GM12878 (cell line): Measurements from ENCODE around the gene AFTPH. TPM values are rescaled to one million over a fixed set of nuclear protein-coding genes. Genes with fewer than 3 reads are reported as not detected.

Experiments
- CEBPB ChIP-seq, 2 experiments: fragments of 150-350 bp in 1 of 2; IDR thresholded peaks; 2 replicates each; pipeline ENCODE4 v1.6.1; 2012 to 2014; ENCODE audit warnings: low read depth in 2 of 2, low read length in 2 of 2, borderline replicate concordance in 1 of 2, inconsistent platforms in 1 of 2
- EED ChIP-seq: sonication (generic); IDR thresholded peaks from 2 replicates; pipeline ENCODE4 v1.6.1; 2016; ENCODE audit warnings: antibody characterized with exemption, low read depth
- FOS ChIP-seq: IDR thresholded peaks from 3 replicates; pipeline ENCODE4 v1.6.1; 2011; ENCODE audit warnings: borderline replicate concordance; ENCODE audit not compliant: insufficient read length; ENCODE audit errors: extremely low read depth
- FOXM1 ChIP-seq: IDR thresholded peaks from 2 replicates; pipeline ENCODE4 v1.6.1; 2012; ENCODE audit warnings: low read depth, mild to moderate bottlenecking, inconsistent platforms, low read length, moderate library complexity
- GATAD2B ChIP-seq: fragments of 450-650 bp; conservative IDR thresholded peaks from 2 replicates; pipeline ENCODE4 v1.6.1; 2017; ENCODE audit warnings: low read depth, mild to moderate bottlenecking, moderate library complexity
- NFYB ChIP-seq: IDR thresholded peaks from 2 replicates; pipeline ENCODE4 v1.6.1; 2011; ENCODE audit warnings: low read depth, mild to moderate bottlenecking, low read length, improper control_type of control experiment, moderate library complexity; ENCODE audit not compliant: insufficient read depth
- PAX8 ChIP-seq: fragments of 450-650 bp; IDR thresholded peaks from 2 replicates; pipeline ENCODE4 v1.6.1; 2017; ENCODE audit warnings: mild to moderate bottlenecking, moderate library complexity
- RFX5 ChIP-seq: IDR thresholded peaks from 2 replicates; pipeline ENCODE4 v1.6.1; 2011; ENCODE audit warnings: low read depth, low read length, improper control_type of control experiment
- SRF ChIP-seq, 2 experiments: IDR thresholded peaks; 2 replicates each; pipeline ENCODE4 v1.6.1; 2011; ENCODE audit warnings: low read depth in 2 of 2, low read length in 2 of 2, mild to moderate bottlenecking in 1 of 2, moderate library complexity in 1 of 2
- ZNF217 ChIP-seq: fragments of 450-650 bp; IDR thresholded peaks from 2 replicates; pipeline ENCODE4 v1.6.1; 2017; ENCODE audit warnings: antibody characterized with exemption, mild to moderate bottlenecking
- polyA plus RNA-seq, 11 experiments: library from polyadenylated mRNA; depleted of rRNA in 4 of 11; unstranded in 6 of 11; stranded (reverse) in 5 of 11; fragments of >200 nt; fragmentation: Nextera tagmentation in 4 of 11; fragmentation: Illumina TruSeq in 1 of 11; extraction: Ambion mirVana in 4 of 11; extraction: Trizol in 1 of 11; gene quantifications; 1 replicate in 1 of 11; 2 replicates in 10 of 11; pipeline versions ENCODE4 v1.2.1 to v1.2.3, GENCODE V29; 2011 to 2016; ENCODE audit warnings: inconsistent platforms in 2 of 11, missing spikeins in 2 of 11, low read depth in 1 of 11
- total RNA-seq, 4 experiments: library from RNA; depleted of rRNA in 3 of 4; stranded (reverse); fragments of >200 nt in 3 of 4; fragmentation: Illumina TruSeq in 1 of 4; extraction: Trizol in 1 of 4; gene quantifications; 2 replicates each; pipeline versions ENCODE4 v1.2.1 to v1.2.3, GENCODE V29; 2013 to 2021
- TF ChIP-seq, protein P1 (sequence below): fragments of 450-650 bp; formaldehyde crosslinking; IDR thresholded peaks from 2 replicates; pipeline ENCODE4 v1.4.0; 2022; ENCODE audit warnings: mild to moderate bottlenecking, moderate library complexity
- TF ChIP-seq, protein P2 (sequence below): fragments of 450-650 bp; formaldehyde crosslinking; IDR thresholded peaks from 2 replicates; pipeline ENCODE4 v1.5.0; 2022; ENCODE audit warnings: mild to moderate bottlenecking, missing genetic modification characterization
- TF ChIP-seq, protein P3 (sequence below), 3 experiments: IDR thresholded peaks in 2 of 3; conservative IDR thresholded peaks in 1 of 3; 2 replicates each; pipeline ENCODE4 v1.5.1; 2011; ENCODE audit warnings: low read depth in 3 of 3, low read length in 3 of 3, mild to moderate bottlenecking in 3 of 3, control low read depth in 2 of 3, moderate library complexity in 2 of 3, inconsistent platforms in 1 of 3, mixed read lengths in 1 of 3; ENCODE audit not compliant: control insufficient read depth in 2 of 3, insufficient read depth in 1 of 3; ENCODE audit errors: extremely low read depth in 1 of 3
- TF ChIP-seq, protein P4 (sequence below): IDR thresholded peaks from 2 replicates; pipeline ENCODE4 v1.6.1; 2012; ENCODE audit warnings: improper control_type of control experiment, low read depth, low read length; ENCODE audit not compliant: insufficient replicate concordance

Gene AFTPH
- total and polyA plus RNA-seq, 10 of the 15 experiments (the other 5 are each of a cell fraction or from before 2014, with no cell fraction given): 25.6 to 77.3 (median 39.5) TPM

DNA sequence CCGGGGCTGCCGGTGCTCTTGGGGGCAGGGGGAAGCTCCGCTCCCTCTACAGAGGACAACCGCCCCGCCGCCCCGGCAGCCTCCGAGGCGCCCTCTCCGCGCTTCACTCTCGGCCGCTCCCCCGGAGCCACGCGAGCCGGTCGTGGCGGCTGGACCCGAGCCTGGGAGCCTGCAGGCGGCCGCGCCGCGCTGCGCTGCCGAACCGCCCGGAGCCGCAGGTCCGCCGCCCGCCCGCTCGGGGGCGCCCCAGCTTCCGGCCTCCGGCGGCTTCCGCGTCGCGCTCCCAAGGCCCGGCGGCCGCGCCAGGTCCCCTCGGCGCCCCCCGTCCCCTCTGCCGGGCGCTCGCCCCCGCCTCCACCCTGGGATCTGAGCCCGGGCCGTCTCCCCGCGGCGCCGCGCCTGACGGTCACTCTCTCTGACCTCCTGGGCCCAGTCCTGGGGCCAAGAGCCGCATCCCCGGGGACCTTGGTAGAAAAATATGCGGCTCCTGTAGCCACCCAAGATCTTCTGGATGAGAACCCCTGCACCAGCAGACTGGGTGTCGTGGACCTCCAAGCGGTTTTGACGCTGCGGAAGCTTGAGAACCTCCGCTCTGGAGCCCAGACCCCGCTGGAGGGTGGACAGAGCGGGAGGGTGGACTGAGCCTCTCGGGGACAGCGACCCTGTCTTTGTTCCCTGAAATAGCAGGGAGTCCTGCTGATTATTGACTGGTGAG is 85.3 kb downstream of the AFTPH start (continued):
- no peak for TF ChIP-seq FOS
- TF ChIP-seq FOXM1: no peak
- TF ChIP-seq NFYB: no peak
- peak; percentile 83 for TF ChIP-seq ZNF217
- TF ChIP-seq EED: 0 out of 2 replicates have a peak, but pooled peaks have one; percentile 0
- TF ChIP-seq, protein P1, sequence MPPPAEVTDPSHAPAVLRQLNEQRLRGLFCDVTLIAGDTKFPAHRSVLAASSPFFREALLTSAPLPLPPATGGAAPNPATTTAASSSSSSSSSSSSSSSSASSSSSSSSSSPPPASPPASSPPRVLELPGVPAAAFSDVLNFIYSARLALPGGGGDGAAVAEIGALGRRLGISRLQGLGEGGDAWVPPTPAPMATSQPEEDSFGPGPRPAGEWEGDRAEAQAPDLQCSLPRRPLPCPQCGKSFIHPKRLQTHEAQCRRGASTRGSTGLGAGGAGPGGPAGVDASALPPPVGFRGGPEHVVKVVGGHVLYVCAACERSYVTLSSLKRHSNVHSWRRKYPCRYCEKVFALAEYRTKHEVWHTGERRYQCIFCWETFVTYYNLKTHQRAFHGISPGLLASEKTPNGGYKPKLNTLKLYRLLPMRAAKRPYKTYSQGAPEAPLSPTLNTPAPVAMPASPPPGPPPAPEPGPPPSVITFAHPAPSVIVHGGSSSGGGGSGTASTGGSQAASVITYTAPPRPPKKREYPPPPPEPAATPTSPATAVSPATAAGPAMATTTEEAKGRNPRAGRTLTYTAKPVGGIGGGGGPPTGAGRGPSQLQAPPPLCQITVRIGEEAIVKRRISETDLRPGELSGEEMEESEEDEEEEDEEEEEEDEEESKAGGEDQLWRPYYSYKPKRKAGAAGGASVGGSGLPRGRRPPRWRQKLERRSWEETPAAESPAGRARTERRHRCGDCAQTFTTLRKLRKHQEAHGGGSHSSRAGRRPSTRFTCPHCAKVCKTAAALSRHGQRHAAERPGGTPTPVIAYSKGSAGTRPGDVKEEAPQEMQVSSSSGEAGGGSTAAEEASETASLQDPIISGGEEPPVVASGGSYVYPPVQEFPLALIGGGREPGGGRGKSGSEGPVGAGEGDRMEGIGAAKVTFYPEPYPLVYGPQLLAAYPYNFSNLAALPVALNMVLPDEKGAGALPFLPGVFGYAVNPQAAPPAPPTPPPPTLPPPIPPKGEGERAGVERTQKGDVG (CRISPR knock-in tag): no peak
- TF ChIP-seq, protein P2, sequence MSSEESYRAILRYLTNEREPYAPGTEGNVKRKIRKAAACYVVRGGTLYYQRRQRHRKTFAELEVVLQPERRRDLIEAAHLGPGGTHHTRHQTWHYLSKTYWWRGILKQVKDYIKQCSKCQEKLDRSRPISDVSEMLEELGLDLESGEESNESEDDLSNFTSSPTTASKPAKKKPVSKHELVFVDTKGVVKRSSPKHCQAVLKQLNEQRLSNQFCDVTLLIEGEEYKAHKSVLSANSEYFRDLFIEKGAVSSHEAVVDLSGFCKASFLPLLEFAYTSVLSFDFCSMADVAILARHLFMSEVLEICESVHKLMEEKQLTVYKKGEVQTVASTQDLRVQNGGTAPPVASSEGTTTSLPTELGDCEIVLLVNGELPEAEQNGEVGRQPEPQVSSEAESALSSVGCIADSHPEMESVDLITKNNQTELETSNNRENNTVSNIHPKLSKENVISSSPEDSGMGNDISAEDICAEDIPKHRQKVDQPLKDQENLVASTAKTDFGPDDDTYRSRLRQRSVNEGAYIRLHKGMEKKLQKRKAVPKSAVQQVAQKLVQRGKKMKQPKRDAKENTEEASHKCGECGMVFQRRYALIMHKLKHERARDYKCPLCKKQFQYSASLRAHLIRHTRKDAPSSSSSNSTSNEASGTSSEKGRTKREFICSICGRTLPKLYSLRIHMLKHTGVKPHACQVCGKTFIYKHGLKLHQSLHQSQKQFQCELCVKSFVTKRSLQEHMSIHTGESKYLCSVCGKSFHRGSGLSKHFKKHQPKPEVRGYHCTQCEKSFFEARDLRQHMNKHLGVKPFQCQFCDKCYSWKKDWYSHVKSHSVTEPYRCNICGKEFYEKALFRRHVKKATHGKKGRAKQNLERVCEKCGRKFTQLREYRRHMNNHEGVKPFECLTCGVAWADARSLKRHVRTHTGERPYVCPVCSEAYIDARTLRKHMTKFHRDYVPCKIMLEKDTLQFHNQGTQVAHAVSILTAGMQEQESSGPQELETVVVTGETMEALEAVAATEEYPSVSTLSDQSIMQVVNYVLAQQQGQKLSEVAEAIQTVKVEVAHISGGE (CRISPR knock-in tag): no peak
- no peak for TF ChIP-seq SRF (IDR thresholded peaks at IDR 0.05; ENCODE audit: low read depth in 2 of 2, low read length in 2 of 2)
- TF ChIP-seq, protein P3, sequence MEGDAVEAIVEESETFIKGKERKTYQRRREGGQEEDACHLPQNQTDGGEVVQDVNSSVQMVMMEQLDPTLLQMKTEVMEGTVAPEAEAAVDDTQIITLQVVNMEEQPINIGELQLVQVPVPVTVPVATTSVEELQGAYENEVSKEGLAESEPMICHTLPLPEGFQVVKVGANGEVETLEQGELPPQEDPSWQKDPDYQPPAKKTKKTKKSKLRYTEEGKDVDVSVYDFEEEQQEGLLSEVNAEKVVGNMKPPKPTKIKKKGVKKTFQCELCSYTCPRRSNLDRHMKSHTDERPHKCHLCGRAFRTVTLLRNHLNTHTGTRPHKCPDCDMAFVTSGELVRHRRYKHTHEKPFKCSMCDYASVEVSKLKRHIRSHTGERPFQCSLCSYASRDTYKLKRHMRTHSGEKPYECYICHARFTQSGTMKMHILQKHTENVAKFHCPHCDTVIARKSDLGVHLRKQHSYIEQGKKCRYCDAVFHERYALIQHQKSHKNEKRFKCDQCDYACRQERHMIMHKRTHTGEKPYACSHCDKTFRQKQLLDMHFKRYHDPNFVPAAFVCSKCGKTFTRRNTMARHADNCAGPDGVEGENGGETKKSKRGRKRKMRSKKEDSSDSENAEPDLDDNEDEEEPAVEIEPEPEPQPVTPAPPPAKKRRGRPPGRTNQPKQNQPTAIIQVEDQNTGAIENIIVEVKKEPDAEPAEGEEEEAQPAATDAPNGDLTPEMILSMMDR (IDR thresholded peaks at IDR 0.05 in 2 of 3, conservative IDR thresholded peaks at IDR 0.05 in 1 of 3; ENCODE audit: control insufficient read depth in 2 of 3, extremely low read depth in 1 of 3, insufficient read depth in 1 of 3, low read depth in 3 of 3, low read length in 3 of 3): peak; percentile 30 to 63 (median 33); a peak in 4 of 6 replicates
- TF ChIP-seq CEBPB (IDR thresholded peaks at IDR 0.05; ENCODE audit: borderline replicate concordance in 1 of 2, low read depth in 2 of 2, low read length in 2 of 2): no peak
- TF ChIP-seq, protein P4, sequence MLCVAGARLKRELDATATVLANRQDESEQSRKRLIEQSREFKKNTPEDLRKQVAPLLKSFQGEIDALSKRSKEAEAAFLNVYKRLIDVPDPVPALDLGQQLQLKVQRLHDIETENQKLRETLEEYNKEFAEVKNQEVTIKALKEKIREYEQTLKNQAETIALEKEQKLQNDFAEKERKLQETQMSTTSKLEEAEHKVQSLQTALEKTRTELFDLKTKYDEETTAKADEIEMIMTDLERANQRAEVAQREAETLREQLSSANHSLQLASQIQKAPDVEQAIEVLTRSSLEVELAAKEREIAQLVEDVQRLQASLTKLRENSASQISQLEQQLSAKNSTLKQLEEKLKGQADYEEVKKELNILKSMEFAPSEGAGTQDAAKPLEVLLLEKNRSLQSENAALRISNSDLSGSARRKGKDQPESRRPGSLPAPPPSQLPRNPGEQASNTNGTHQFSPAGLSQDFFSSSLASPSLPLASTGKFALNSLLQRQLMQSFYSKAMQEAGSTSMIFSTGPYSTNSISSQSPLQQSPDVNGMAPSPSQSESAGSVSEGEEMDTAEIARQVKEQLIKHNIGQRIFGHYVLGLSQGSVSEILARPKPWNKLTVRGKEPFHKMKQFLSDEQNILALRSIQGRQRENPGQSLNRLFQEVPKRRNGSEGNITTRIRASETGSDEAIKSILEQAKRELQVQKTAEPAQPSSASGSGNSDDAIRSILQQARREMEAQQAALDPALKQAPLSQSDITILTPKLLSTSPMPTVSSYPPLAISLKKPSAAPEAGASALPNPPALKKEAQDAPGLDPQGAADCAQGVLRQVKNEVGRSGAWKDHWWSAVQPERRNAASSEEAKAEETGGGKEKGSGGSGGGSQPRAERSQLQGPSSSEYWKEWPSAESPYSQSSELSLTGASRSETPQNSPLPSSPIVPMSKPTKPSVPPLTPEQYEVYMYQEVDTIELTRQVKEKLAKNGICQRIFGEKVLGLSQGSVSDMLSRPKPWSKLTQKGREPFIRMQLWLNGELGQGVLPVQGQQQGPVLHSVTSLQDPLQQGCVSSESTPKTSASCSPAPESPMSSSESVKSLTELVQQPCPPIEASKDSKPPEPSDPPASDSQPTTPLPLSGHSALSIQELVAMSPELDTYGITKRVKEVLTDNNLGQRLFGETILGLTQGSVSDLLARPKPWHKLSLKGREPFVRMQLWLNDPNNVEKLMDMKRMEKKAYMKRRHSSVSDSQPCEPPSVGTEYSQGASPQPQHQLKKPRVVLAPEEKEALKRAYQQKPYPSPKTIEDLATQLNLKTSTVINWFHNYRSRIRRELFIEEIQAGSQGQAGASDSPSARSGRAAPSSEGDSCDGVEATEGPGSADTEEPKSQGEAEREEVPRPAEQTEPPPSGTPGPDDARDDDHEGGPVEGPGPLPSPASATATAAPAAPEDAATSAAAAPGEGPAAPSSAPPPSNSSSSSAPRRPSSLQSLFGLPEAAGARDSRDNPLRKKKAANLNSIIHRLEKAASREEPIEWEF: no peak
- TF ChIP-seq PAX8: no peak
- TF ChIP-seq RFX5: no peak
- TF ChIP-seq GATAD2B: peak; percentile 77; the same call in 1 of the 2 replicates
